HEK293 (cell line): ENCODE data around the gene ACMSD.

Experiments used
- CTCF ChIA-PET: fragments of 350-600 bp; formaldehyde crosslinking; extraction: SDS; loops from one replicate; lab custom pipeline; 2021; ENCODE audit warnings: antibody characterized with exemption; lab: Yijun Ruan, JAX
- POLR2A ChIA-PET: fragments of 300-600 bp; formaldehyde crosslinking; extraction: SDS; loops from one replicate; lab custom pipeline; 2020; ENCODE audit warnings: antibody characterized with exemption, inconsistent platforms; lab: Yijun Ruan, JAX
- H3K27ac ChIP-seq: fragments of 200-500 bp; sonication (Bioruptor generic); 2 replicates; pipeline ENCODE4 v1.5.1; 2014; ENCODE audit warnings: low read depth, low read length, control low read depth, inconsistent platforms; ENCODE audit errors: extremely low read depth
- H3K36me3 ChIP-seq, 2 experiments: fragments of 200-500 bp in 1 of 2; sonication (Bioruptor generic) in 1 of 2; 1 replicate in 1 of 2; 2 replicates in 1 of 2; pipeline ENCODE4 v1.5.1; 2014 to 2017; ENCODE audit warnings: inconsistent platforms in 2 of 2, low read length in 2 of 2; ENCODE audit not compliant: control insufficient read depth in 2 of 2, insufficient read depth in 1 of 2
- H3K4me1 ChIP-seq: fragments of 200-500 bp; sonication (Bioruptor generic); 2 replicates; pipeline ENCODE4 v1.5.1; 2014; ENCODE audit warnings: mild to moderate bottlenecking, low read length, inconsistent platforms; ENCODE audit not compliant: control insufficient read depth, insufficient read depth
- H3K4me3 ChIP-seq: 2 replicates; pipeline ENCODE4 v1.5.1; 2011; ENCODE audit warnings: low read depth, mild to moderate bottlenecking, control low read depth, low read length, moderate library complexity
- H3K9me3 ChIP-seq: fragments of 200-500 bp; sonication (Bioruptor generic); 2 replicates; pipeline ENCODE4 v1.5.1; 2014; ENCODE audit warnings: low read depth, low read length, inconsistent platforms; ENCODE audit not compliant: control insufficient read depth, insufficient read depth
- GLIS2 ChIP-seq: fragments of 450-650 bp; formaldehyde crosslinking; IDR thresholded peaks from 2 replicates; pipeline ENCODE4 v1.5.1; 2016; ENCODE audit warnings: missing biosample characterization, missing genetic modification characterization
- KLF16 ChIP-seq: fragments of 450-650 bp; formaldehyde crosslinking; IDR thresholded peaks from 2 replicates; pipeline ENCODE4 v1.5.1; 2017; ENCODE audit warnings: missing biosample characterization, missing genetic modification characterization
- PRDM1 ChIP-seq: fragments of 450-650 bp; formaldehyde crosslinking; IDR thresholded peaks from 2 replicates; pipeline ENCODE4; 2016; ENCODE audit warnings: missing biosample characterization, missing genetic modification characterization
- RBAK ChIP-seq: fragments of 450-650 bp; formaldehyde crosslinking; IDR thresholded peaks from 2 replicates; pipeline ENCODE4 v1.5.1; 2016; ENCODE audit warnings: missing biosample characterization, missing genetic modification characterization
- ZBTB1 ChIP-seq: fragments of 450-650 bp; formaldehyde crosslinking; IDR thresholded peaks from 2 replicates; pipeline ENCODE4 v1.5.1; 2016; ENCODE audit warnings: missing biosample characterization, missing genetic modification characterization
- ZBTB17 ChIP-seq: fragments of 450-650 bp; formaldehyde crosslinking; IDR thresholded peaks from 2 replicates; pipeline ENCODE4 v1.5.1; 2016; ENCODE audit warnings: missing biosample characterization, missing genetic modification characterization
- ZFP3 ChIP-seq: fragments of 450-650 bp; formaldehyde crosslinking; IDR thresholded peaks from 2 replicates; pipeline ENCODE4 v1.5.1; 2016; ENCODE audit warnings: low read depth, missing biosample characterization, missing genetic modification characterization
- ZNF114 ChIP-seq: fragments of 450-650 bp; formaldehyde crosslinking; IDR thresholded peaks from 2 replicates; pipeline ENCODE4 v1.5.0; 2017; ENCODE audit warnings: missing biosample characterization, missing genetic modification characterization
- ZNF16 ChIP-seq: fragments of 450-650 bp; formaldehyde crosslinking; IDR thresholded peaks from 2 replicates; pipeline ENCODE4 v1.5.1; 2016; ENCODE audit warnings: low read depth, missing biosample characterization, missing genetic modification characterization
- ZNF350 ChIP-seq: fragments of 450-650 bp; formaldehyde crosslinking; IDR thresholded peaks from 2 replicates; pipeline ENCODE4 v1.5.0; 2017; ENCODE audit warnings: missing biosample characterization, mild to moderate bottlenecking, missing genetic modification characterization
- ZNF366 ChIP-seq: fragments of 450-650 bp; formaldehyde crosslinking; conservative IDR thresholded peaks from 2 replicates; pipeline ENCODE4 v1.5.1; 2016; ENCODE audit warnings: missing biosample characterization, missing genetic modification characterization
- ZNF37A ChIP-seq: fragments of 450-650 bp; IDR thresholded peaks from 2 replicates; pipeline ENCODE4 v1.5.1; 2018; ENCODE audit warnings: missing biosample characterization, missing genetic modification characterization
- ZNF510 ChIP-seq: fragments of 450-650 bp; formaldehyde crosslinking; IDR thresholded peaks from 2 replicates; pipeline ENCODE4 v1.5.1; 2018; ENCODE audit warnings: mild to moderate bottlenecking, missing genetic modification characterization, missing biosample characterization; ENCODE audit not compliant: insufficient replicate concordance
- ZNF521 ChIP-seq: fragments of 450-650 bp; formaldehyde crosslinking; IDR thresholded peaks from 2 replicates; pipeline ENCODE4 v1.5.1; 2017; ENCODE audit warnings: missing biosample characterization, mild to moderate bottlenecking, missing genetic modification characterization
- ZNF529 ChIP-seq: fragments of 450-650 bp; formaldehyde crosslinking; IDR thresholded peaks from 2 replicates; pipeline ENCODE4 v1.5.1; 2017; ENCODE audit warnings: missing genetic modification characterization, missing biosample characterization; ENCODE audit not compliant: insufficient replicate concordance
- ZNF629 ChIP-seq: fragments of 450-650 bp; formaldehyde crosslinking; IDR thresholded peaks from 2 replicates; pipeline ENCODE4 v1.5.1; 2017; ENCODE audit warnings: missing biosample characterization, missing genetic modification characterization
- ZNF707 ChIP-seq: fragments of 450-650 bp; formaldehyde crosslinking; IDR thresholded peaks from 2 replicates; pipeline ENCODE4 v1.5.1; 2016; ENCODE audit warnings: missing biosample characterization, missing genetic modification characterization
- ZNF777 ChIP-seq: fragments of 450-650 bp; formaldehyde crosslinking; IDR thresholded peaks from 2 replicates; pipeline ENCODE4 v1.5.1; 2017; ENCODE audit warnings: missing biosample characterization, missing genetic modification characterization, borderline replicate concordance
- ZNF830 ChIP-seq: fragments of 450-650 bp; IDR thresholded peaks from 2 replicates; pipeline ENCODE4 v1.5.0; 2018; ENCODE audit warnings: missing biosample characterization, missing genetic modification characterization, low read depth, mild to moderate bottlenecking, moderate library complexity
- TF ChIP-seq, protein P1 (sequence below): fragments of 450-650 bp; formaldehyde crosslinking; IDR thresholded peaks from 2 replicates; pipeline ENCODE4 v1.5.1; 2017; ENCODE audit warnings: missing biosample characterization, missing genetic modification characterization
- TF ChIP-seq, protein P2 (sequence below): fragments of 450-650 bp; formaldehyde crosslinking; IDR thresholded peaks from 2 replicates; pipeline ENCODE4 v1.5.1; 2016; ENCODE audit warnings: missing biosample characterization, missing genetic modification characterization, low read depth
- TF ChIP-seq, protein P3 (sequence below): fragments of 450-650 bp; formaldehyde crosslinking; IDR thresholded peaks from 2 replicates; pipeline ENCODE4 v1.5.1; 2017; ENCODE audit warnings: missing biosample characterization, missing genetic modification characterization
- TF ChIP-seq, protein P4 (sequence below): fragments of 450-650 bp; formaldehyde crosslinking; IDR thresholded peaks from 2 replicates; pipeline ENCODE4 v1.5.1; 2016; ENCODE audit warnings: missing biosample characterization, missing genetic modification characterization
- TF ChIP-seq, protein P5 (sequence below): fragments of 450-650 bp; formaldehyde crosslinking; IDR thresholded peaks from 2 replicates; pipeline ENCODE4; 2016; ENCODE audit warnings: missing biosample characterization, missing genetic modification characterization

The ACMSD gene

DNA sequence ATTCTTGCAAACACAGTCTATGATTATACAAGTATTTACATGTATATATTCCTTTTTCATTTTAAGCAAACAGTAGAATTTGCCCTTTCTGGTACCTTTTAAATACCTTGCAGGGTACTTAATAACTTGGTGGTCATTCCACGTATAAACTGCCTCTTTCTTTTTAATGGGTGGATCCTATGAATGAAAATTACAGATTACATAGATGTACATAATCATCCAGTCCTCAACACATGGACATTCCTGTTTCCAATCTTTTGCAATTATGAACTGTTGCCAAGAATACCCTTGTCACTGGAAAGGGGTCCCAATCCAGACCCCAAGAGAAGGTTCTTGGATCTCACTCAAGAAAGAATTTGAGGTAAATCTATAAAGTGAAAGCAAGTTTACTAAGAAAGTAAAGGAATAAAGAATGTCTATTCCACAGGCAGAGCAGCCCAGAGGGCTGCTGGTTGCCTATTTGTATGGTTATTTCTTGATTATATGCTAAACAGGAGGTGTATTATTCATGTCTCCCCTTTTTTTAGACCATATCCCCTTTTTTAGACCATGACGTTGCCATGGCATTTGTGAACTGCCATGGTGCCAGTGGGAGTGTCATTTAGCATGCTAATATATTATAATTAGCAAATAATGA is 72.5 kb downstream of the ACMSD start:
- TF ChIP-seq, protein P1, sequence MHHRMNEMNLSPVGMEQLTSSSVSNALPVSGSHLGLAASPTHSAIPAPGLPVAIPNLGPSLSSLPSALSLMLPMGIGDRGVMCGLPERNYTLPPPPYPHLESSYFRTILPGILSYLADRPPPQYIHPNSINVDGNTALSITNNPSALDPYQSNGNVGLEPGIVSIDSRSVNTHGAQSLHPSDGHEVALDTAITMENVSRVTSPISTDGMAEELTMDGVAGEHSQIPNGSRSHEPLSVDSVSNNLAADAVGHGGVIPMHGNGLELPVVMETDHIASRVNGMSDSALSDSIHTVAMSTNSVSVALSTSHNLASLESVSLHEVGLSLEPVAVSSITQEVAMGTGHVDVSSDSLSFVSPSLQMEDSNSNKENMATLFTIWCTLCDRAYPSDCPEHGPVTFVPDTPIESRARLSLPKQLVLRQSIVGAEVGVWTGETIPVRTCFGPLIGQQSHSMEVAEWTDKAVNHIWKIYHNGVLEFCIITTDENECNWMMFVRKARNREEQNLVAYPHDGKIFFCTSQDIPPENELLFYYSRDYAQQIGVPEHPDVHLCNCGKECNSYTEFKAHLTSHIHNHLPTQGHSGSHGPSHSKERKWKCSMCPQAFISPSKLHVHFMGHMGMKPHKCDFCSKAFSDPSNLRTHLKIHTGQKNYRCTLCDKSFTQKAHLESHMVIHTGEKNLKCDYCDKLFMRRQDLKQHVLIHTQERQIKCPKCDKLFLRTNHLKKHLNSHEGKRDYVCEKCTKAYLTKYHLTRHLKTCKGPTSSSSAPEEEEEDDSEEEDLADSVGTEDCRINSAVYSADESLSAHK (tag by site-specific recombination), result no peak
- TF ChIP-seq ZNF510 (tag by site-specific recombination) (no peak), ZBTB17 (tag by site-specific recombination) (no peak), ZFP3 (tag by site-specific recombination) (no peak), ZNF707 (tag by site-specific recombination) (no peak), GLIS2 (tag by site-specific recombination) (no peak), ZNF521 (tag by site-specific recombination) (no peak), ZNF529 (tag by site-specific recombination) (no peak), ZBTB1 (no peak), ZNF366 (tag by site-specific recombination) (no peak), ZNF37A (tag by site-specific recombination) (no peak)
- TF ChIP-seq, protein P2, sequence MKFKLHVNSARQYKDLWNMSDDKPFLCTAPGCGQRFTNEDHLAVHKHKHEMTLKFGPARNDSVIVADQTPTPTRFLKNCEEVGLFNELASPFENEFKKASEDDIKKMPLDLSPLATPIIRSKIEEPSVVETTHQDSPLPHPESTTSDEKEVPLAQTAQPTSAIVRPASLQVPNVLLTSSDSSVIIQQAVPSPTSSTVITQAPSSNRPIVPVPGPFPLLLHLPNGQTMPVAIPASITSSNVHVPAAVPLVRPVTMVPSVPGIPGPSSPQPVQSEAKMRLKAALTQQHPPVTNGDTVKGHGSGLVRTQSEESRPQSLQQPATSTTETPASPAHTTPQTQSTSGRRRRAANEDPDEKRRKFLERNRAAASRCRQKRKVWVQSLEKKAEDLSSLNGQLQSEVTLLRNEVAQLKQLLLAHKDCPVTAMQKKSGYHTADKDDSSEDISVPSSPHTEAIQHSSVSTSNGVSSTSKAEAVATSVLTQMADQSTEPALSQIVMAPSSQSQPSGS (tag by site-specific recombination), result no peak
- no peak overlapping the region for H3K27ac ChIP-seq
- no peaks in the 10 kb centered on the region for H3K4me1 ChIP-seq
- H3K4me3 ChIP-seq, result no peak overlapping the region
- CTCF ChIA-PET, result interaction anchor here (0.5 kb wide), 1 partner anchor 161 kb away, joined by 5 read pairs; no protein-coding TSS in a partner anchor
- no peaks in the 10 kb centered on the region for H3K36me3 ChIP-seq
- POLR2A ChIA-PET, result no interaction called here
- no peaks in the 10 kb centered on the region for H3K9me3 ChIP-seq

DNA sequence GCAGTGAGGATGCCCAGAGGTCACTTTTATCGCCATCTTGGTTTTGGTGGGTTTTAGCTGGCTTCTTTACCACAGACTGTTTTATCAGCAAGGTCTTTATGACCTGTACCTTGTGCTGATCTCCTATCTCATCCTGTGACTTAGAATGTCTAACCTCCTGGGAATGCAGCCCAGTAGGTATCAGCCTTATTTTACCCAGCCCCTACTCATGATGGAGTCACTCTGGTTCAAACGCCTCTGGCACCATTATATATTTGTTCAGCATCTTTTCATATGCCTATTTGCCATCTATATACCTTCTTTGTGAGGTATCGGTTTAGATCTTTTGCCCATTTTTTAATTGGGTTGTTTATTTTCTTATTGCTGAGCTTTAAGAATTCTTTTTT is 73.0 kb downstream of the ACMSD start:
- POLR2A ChIA-PET, result no interaction called here
- Histone ChIP-seq H3K27ac (no peak overlapping the region), H3K9me3 (no peaks in the 10 kb centered on the region), H3K4me1 (no peaks in the 10 kb centered on the region), H3K4me3 (no peak overlapping the region), H3K36me3 (no peaks in the 10 kb centered on the region)
- CTCF ChIA-PET, result interaction anchor here (0.7 kb wide), 1 partner anchor 13 kb away, joined by 3 read pairs; no protein-coding TSS in a partner anchor
- TF ChIP-seq ZFP3 (tag by site-specific recombination) (no peak), ZNF629 (tag by site-specific recombination) (no peak), ZNF114 (tag by site-specific recombination) (no peak), RBAK (tag by site-specific recombination) (no peak), KLF16 (tag by site-specific recombination) (no peak), ZNF707 (tag by site-specific recombination) (no peak), ZNF350 (tag by site-specific recombination) (no peak), ZNF830 (tag by site-specific recombination) (no peak), PRDM1 (tag by site-specific recombination) (no peak), ZNF16 (tag by site-specific recombination) (no peak), ZBTB1 (no peak), ZNF777 (no peak)
- TF ChIP-seq, protein P3, sequence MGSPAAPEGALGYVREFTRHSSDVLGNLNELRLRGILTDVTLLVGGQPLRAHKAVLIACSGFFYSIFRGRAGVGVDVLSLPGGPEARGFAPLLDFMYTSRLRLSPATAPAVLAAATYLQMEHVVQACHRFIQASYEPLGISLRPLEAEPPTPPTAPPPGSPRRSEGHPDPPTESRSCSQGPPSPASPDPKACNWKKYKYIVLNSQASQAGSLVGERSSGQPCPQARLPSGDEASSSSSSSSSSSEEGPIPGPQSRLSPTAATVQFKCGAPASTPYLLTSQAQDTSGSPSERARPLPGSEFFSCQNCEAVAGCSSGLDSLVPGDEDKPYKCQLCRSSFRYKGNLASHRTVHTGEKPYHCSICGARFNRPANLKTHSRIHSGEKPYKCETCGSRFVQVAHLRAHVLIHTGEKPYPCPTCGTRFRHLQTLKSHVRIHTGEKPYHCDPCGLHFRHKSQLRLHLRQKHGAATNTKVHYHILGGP (tag by site-specific recombination), result no peak
- TF ChIP-seq, protein P4, sequence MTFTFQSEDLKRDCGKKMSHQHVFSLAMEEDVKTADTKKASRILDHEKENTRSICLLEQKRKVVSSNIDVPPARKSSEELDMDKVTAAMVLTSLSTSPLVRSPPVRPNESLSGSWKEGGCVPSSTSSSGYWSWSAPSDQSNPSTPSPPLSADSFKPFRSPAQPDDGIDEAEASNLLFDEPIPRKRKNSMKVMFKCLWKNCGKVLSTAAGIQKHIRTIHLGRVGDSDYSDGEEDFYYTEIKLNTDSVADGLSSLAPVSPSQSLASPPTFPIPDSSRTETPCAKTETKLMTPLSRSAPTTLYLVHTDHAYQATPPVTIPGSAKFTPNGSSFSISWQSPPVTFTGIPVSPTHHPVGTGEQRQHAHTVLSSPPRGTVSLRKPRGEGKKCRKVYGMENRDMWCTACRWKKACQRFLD (tag by site-specific recombination), result no peak
- TF ChIP-seq, protein P5, sequence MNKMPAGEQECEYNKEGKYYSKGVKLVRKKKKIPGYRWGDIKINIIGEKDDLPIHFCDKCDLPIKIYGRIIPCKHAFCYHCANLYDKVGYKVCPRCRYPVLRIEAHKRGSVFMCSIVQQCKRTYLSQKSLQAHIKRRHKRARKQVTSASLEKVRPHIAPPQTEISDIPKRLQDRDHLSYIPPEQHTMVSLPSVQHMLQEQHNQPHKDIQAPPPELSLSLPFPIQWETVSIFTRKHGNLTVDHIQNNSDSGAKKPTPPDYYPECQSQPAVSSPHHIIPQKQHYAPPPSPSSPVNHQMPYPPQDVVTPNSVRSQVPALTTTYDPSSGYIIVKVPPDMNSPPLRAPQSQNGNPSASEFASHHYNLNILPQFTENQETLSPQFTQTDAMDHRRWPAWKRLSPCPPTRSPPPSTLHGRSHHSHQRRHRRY (tag by site-specific recombination), result no peak
